ENCODE results near the gene MIDN. TPM values are rescaled to one million over a fixed set of nuclear protein-coding genes. Genes with fewer than 3 reads are reported as not detected.
A peak's percentile ranks its signal among the peaks of the same experiment; 100 is the strongest.

Gene MIDN
- total RNA-seq, 2 donors from 2014 or later: 35.8 to 42.9 TPM

GRCh38 chr19:1258163-1258492, 9.7 kb downstream of the MIDN start:
- H3K9me3 ChIP-seq: no peaks in the 10 kb centered on the region
- intact Hi-C loops (cut with DNase I): no loop called here
- WGBS: 49% methylated on average over 8 of the region's 8 CpGs
- peaks cover 61% of the 10 kb centered on the region for H3K4me1 ChIP-seq (replicated peaks)
- H3K4me3 ChIP-seq: no peak overlapping the region
- H3K27me3 ChIP-seq (replicated peaks; ENCODE audit: insufficient read depth): no peaks in the 10 kb centered on the region
- TF ChIP-seq, protein P1, sequence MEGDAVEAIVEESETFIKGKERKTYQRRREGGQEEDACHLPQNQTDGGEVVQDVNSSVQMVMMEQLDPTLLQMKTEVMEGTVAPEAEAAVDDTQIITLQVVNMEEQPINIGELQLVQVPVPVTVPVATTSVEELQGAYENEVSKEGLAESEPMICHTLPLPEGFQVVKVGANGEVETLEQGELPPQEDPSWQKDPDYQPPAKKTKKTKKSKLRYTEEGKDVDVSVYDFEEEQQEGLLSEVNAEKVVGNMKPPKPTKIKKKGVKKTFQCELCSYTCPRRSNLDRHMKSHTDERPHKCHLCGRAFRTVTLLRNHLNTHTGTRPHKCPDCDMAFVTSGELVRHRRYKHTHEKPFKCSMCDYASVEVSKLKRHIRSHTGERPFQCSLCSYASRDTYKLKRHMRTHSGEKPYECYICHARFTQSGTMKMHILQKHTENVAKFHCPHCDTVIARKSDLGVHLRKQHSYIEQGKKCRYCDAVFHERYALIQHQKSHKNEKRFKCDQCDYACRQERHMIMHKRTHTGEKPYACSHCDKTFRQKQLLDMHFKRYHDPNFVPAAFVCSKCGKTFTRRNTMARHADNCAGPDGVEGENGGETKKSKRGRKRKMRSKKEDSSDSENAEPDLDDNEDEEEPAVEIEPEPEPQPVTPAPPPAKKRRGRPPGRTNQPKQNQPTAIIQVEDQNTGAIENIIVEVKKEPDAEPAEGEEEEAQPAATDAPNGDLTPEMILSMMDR (IDR thresholded peaks at IDR 0.05): no peak
- TF ChIP-seq POLR2A (IDR thresholded peaks at IDR 0.05) (no peak), POLR2AphosphoS5 (IDR thresholded peaks at IDR 0.05) (no peak)
- peaks cover 16 to 31% of the 10 kb centered on the region in 2 donors for H3K36me3 ChIP-seq
- no peak for DNase-seq (ENCODE audit: low spot score)
- H3K27ac ChIP-seq: peak overlapping the region; percentile 89 to 100

- Histone ChIP-seq H3K9me3 (no peaks in the 10 kb centered on the region), H3K27ac (peak overlapping the region; percentile 89 to 100), H3K4me1 (replicated peaks) (peaks cover 56% of the 10 kb centered on the region), H3K27me3 (replicated peaks; ENCODE audit: insufficient read depth) (no peaks in the 10 kb centered on the region), H3K36me3 (peaks cover 16 to 31% of the 10 kb centered on the region in 2 donors), H3K4me3 (peak overlapping the region in 1 of 2 donors; percentile 10)
- no peak for DNase-seq (ENCODE audit: low spot score)
- intact Hi-C loops (cut with DNase I): no loop called here
- TF ChIP-seq POLR2A (IDR thresholded peaks at IDR 0.05): no peak
- TF ChIP-seq, protein P1 (IDR thresholded peaks at IDR 0.05): no peak
- TF ChIP-seq POLR2AphosphoS5 (IDR thresholded peaks at IDR 0.05): no peak
- 14% methylated on average over 15 of the region's 15 CpGs for WGBS
Observed at GRCh38 chr19:1258707-1259205, 10.4 kb downstream of the MIDN start.

- peaks cover 13 to 26% of the 10 kb centered on the region in 2 donors for H3K36me3 ChIP-seq
- peaks cover 51% of the 10 kb centered on the region for H3K4me1 ChIP-seq (replicated peaks)
- peak; percentile 46 for TF ChIP-seq POLR2A (IDR thresholded peaks at IDR 0.05)
- peak; percentile 55 for TF ChIP-seq POLR2AphosphoS5 (IDR thresholded peaks at IDR 0.05)
- TF ChIP-seq, protein P1 (IDR thresholded peaks at IDR 0.05): no peak
- H3K4me3 ChIP-seq: peak overlapping the region in 1 of 2 donors; percentile 10
- H3K27me3 ChIP-seq (replicated peaks; ENCODE audit: insufficient read depth): no peaks in the 10 kb centered on the region
- DNase-seq (ENCODE audit: low spot score): peak; percentile 62
- H3K9me3 ChIP-seq: no peaks in the 10 kb centered on the region
- H3K27ac ChIP-seq: peak overlapping the region; percentile 89 to 100
- WGBS: 24% methylated on average over 17 of the region's 17 CpGs
- intact Hi-C loops (cut with DNase I): no loop called here
Observed at GRCh38 chr19:1259206-1259875, 11.0 kb downstream of the MIDN start.

- intact Hi-C loops (cut with DNase I): no loop called here
- no peak for DNase-seq (ENCODE audit: low spot score)
- H3K9me3 ChIP-seq: no peaks in the 10 kb centered on the region
Observed at GRCh38 chr19:1259876-1260748, 11.7 kb downstream of the MIDN start.

More at GRCh38 chr19:1259876-1260748, 11.7 kb downstream of the MIDN start:
- peaks cover 43% of the 10 kb centered on the region for H3K4me1 ChIP-seq (replicated peaks)
- H3K27ac ChIP-seq: peak overlapping the region; percentile 89 to 100
- H3K27me3 ChIP-seq (replicated peaks; ENCODE audit: insufficient read depth): no peaks in the 10 kb centered on the region
- H3K36me3 ChIP-seq: peaks cover 8 to 18% of the 10 kb centered on the region in 2 donors
- peak overlapping the region in 1 of 2 donors; percentile 45 for H3K4me3 ChIP-seq
- TF ChIP-seq POLR2AphosphoS5 (IDR thresholded peaks at IDR 0.05) (no peak), POLR2A (IDR thresholded peaks at IDR 0.05) (peak; percentile 9)
- TF ChIP-seq, protein P1 (IDR thresholded peaks at IDR 0.05): no peak
- 21% methylated on average over 22 of the region's 33 CpGs for WGBS
